Tibial nerve (tissue), 3 donors: ENCODE results near the gene OPALIN.

Experiments used
- EP300 ChIP-seq, 2 donors: sonication (generic); formaldehyde crosslinking; IDR thresholded peaks; one replicate each; pipeline ENCODE4 v1.6.1; 2017; ENCODE audit warnings: antibody characterized with exemption in 2 of 2, mild to moderate bottlenecking in 1 of 2
- POLR2A ChIP-seq, 2 donors: fragments of 450-650 bp; IDR thresholded peaks; one replicate each; pipeline ENCODE4 v1.6.1; 2017; ENCODE audit warnings: antibody characterized with exemption in 2 of 2, mild to moderate bottlenecking in 2 of 2, moderate library complexity in 2 of 2

GRCh38 chr10:96324447-96324846, 34.4 kb downstream of the OPALIN start:
- TF ChIP-seq EP300 (IDR thresholded peaks at IDR 0.05) (no peak), POLR2A (IDR thresholded peaks at IDR 0.05) (no peak)
